Testis (tissue), 3 donors: ENCODE results near the gene CNPY1. TPM values are rescaled to one million over a fixed set of nuclear protein-coding genes. Genes with fewer than 3 reads are reported as not detected.

Experiments used
- DNase-seq: peaks from one replicate; pipeline ENCODE4 v3.0.0-alpha.2; 2019
- H3K27ac ChIP-seq, 2 donors: fragments of 200-600 bp; sonication (generic); one replicate each; pipeline ENCODE4 v1.5.1; 2019
- H3K27me3 ChIP-seq: fragments of 200-600 bp; sonication (generic); one replicate; pipeline ENCODE4 v1.5.1; 2019
- H3K36me3 ChIP-seq: fragments of 200-600 bp; sonication (generic); one replicate; pipeline ENCODE4 v1.5.1; 2017; ENCODE audit warnings: low read depth; ENCODE audit errors: missing control alignments
- H3K4me1 ChIP-seq: fragments of 200-600 bp; sonication (generic); one replicate; pipeline ENCODE4 v1.5.1; 2019
- H3K4me3 ChIP-seq, 2 donors: fragments of 200-600 bp; sonication (generic); one replicate each; pipeline ENCODE4 v1.5.1; 2017 to 2019
- H3K9me3 ChIP-seq: fragments of 200-600 bp; sonication (generic); one replicate; pipeline ENCODE4 v1.5.1; 2017
- CTCF ChIP-seq, 3 experiments: fragments of 450-650 bp in 2 of 3; fragments of 200-600 bp in 1 of 3; sonication (generic) in 1 of 3; IDR thresholded peaks; one replicate each; pipeline ENCODE4 v1.5.1; 2016 to 2019; ENCODE audit warnings: antibody characterized with exemption in 3 of 3, mild to moderate bottlenecking in 2 of 3, moderate library complexity in 1 of 3
- POLR2A ChIP-seq: fragments of 450-650 bp; IDR thresholded peaks from one replicate; pipeline ENCODE4 v1.6.1; 2017; ENCODE audit warnings: antibody characterized with exemption, mild to moderate bottlenecking, moderate library complexity
- WGBS, 2 donors: methylation state at CpG; one replicate each; pipeline ENCODE4 v1.1.5; 2018; 5-methylcytosine and 5-hydroxymethylcytosine counted together
- intact Hi-C: fragments of 100-400 bp; cut with DNase I; formaldehyde crosslinking; loops from one replicate; pipeline ENCODE4 v1.15.1; 2023; ENCODE audit warnings: low total_unique reads
- polyA plus RNA-seq: library from polyadenylated mRNA; stranded (reverse); fragments of 350-450 nt; fragmentation: Illumina TruSeq; extraction: RNeasy Lipid Tissue Mini Kit (QIAGEN cat#74804); gene quantifications from one replicate; pipeline ENCODE4 v1.2.3, GENCODE V29; 2014; ENCODE audit warnings: low read depth, low replicate concordance; ENCODE audit not compliant: insufficient read depth
- total RNA-seq, 2 donors: library from RNA; depleted of rRNA; stranded (reverse); fragments of >200 nt; gene quantifications; one replicate each; pipeline ENCODE4 v1.2.3, GENCODE V29; 2016

CNPY1 gene
- total and polyA plus RNA-seq, 3 donors from 2014 or later, result 0.25 to 0.47 (median 0.31) TPM

GRCh38 chr7:155536451-155536850, 9.9 kb downstream of the CNPY1 start:
- no peak for DNase-seq
- Histone ChIP-seq H3K36me3 (no peaks in the 10 kb centered on the region), H3K4me3 (no peak overlapping the region), H3K4me1 (peaks cover 10% of the 10 kb centered on the region), H3K27me3 (peaks cover 4% of the 10 kb centered on the region), H3K27ac (no peak overlapping the region), H3K9me3 (no peaks in the 10 kb centered on the region)
- intact Hi-C loops, result no loop called here
- WGBS, 2 donors, result 81 to 85% methylated on average over 8 of the region's 8 CpGs
- TF ChIP-seq POLR2A, result no peak
- TF ChIP-seq CTCF (IDR thresholded peaks at IDR 0.05), result no peak

GRCh38 chr7:155534691-155535090, 11.7 kb downstream of the CNPY1 start:
- TF ChIP-seq CTCF (IDR thresholded peaks at IDR 0.05) (no peak), POLR2A (no peak)
- H3K27ac ChIP-seq, result no peak overlapping the region
- H3K9me3 ChIP-seq, result no peaks in the 10 kb centered on the region
- H3K4me3 ChIP-seq, result no peak overlapping the region
- DNase-seq, result no peak
- intact Hi-C loops, result no loop called here
- H3K4me1 ChIP-seq, result peaks cover 10% of the 10 kb centered on the region
- 71 to 86% methylated on average over 7 to 8 of the region's 11 CpGs for WGBS, 2 donors
- H3K36me3 ChIP-seq, result no peaks in the 10 kb centered on the region
- H3K27me3 ChIP-seq, result peaks cover 7% of the 10 kb centered on the region

- TF ChIP-seq POLR2A (no peak), CTCF (IDR thresholded peaks at IDR 0.05) (peak in 1 of 3 experiments; percentile 23)
- 11 to 29% methylated on average over 18 to 27 of the region's 27 CpGs for WGBS, 2 donors
- no peaks in the 10 kb centered on the region for H3K9me3 ChIP-seq
- intact Hi-C loops, result no loop called here
- peak; percentile 37 for DNase-seq
- no peaks in the 10 kb centered on the region for H3K36me3 ChIP-seq
- H3K4me3 ChIP-seq, result peak overlapping the region in 1 of 2 donors; percentile 43
- no peak overlapping the region for H3K27ac ChIP-seq
- peaks cover 10% of the 10 kb centered on the region for H3K4me1 ChIP-seq
- peaks cover 7% of the 10 kb centered on the region for H3K27me3 ChIP-seq
Observed at GRCh38 chr7:155533827-155534690, 12.3 kb downstream of the CNPY1 start.

- TF ChIP-seq CTCF (IDR thresholded peaks at IDR 0.05) (no peak), POLR2A (no peak)
- H3K36me3 ChIP-seq, result no peaks in the 10 kb centered on the region
- H3K27ac ChIP-seq, result no peak overlapping the region
- peak; percentile 19 for DNase-seq
- H3K27me3 ChIP-seq, result peaks cover 7% of the 10 kb centered on the region
- intact Hi-C loops, result no loop called here
- WGBS, 2 donors, result 0% methylated on average over 9 to 60 of the region's 60 CpGs
- H3K9me3 ChIP-seq, result no peaks in the 10 kb centered on the region
- peaks cover 10% of the 10 kb centered on the region for H3K4me1 ChIP-seq
- peak overlapping the region; percentile 0 to 43 for H3K4me3 ChIP-seq
Observed at GRCh38 chr7:155533120-155533826, 13.1 kb downstream of the CNPY1 start.
